ENCODE results near the gene BRD7.
A peak's percentile ranks its signal among the peaks of the same experiment; 100 is the strongest.

The BRD7 gene

GRCh38 chr16:50271148-50272041, 97.4 kb downstream of the BRD7 start:
- DNase-seq, result peak; percentile 20

GRCh38 chr16:50270510-50271147, 98.2 kb downstream of the BRD7 start:
- DNase-seq, result peak; percentile 17

GRCh38 chr16:50269769-50270509, 98.8 kb downstream of the BRD7 start:
- DNase-seq, result peak; percentile 17

GRCh38 chr16:50269061-50269705, 99.6 kb downstream of the BRD7 start:
- DNase-seq, result peak; percentile 17

- DNase-seq, result peak; percentile 23
Measured at GRCh38 chr16:50268352-50268751, 100.4 kb downstream of the BRD7 start.

- DNase-seq, result peak; percentile 49
Measured at GRCh38 chr16:50267651-50268050, 101.1 kb downstream of the BRD7 start.

GRCh38 chr16:50267151-50267631, 101.6 kb downstream of the BRD7 start:
- peak; percentile 35 for DNase-seq

GRCh38 chr16:50266337-50267091, 102.3 kb downstream of the BRD7 start, which contains the start of gene ADCY7:
TSS of gene ADCY7 (plus strand) at chr16:50266551. CDS start at chr16:50288180, 21,629 bp downstream.
- DNase-seq, result peak; percentile 86

All from activated T-cell treated with anti-CD3 and anti-CD28 coated beads, Interleukin-2, amount 50 U/mL, for 1 hour (primary cell).